ENCODE data around the gene ZNF555. TPM values are rescaled to one million over a fixed set of nuclear protein-coding genes. Genes with fewer than 3 reads are reported as not detected.

ZNF555 gene
- 1.8 to 2.8 TPM (median 2.4 TPM) in 5 replicates for total RNA-seq (2022; extraction: Qiagen RNA extraction)

DNA sequence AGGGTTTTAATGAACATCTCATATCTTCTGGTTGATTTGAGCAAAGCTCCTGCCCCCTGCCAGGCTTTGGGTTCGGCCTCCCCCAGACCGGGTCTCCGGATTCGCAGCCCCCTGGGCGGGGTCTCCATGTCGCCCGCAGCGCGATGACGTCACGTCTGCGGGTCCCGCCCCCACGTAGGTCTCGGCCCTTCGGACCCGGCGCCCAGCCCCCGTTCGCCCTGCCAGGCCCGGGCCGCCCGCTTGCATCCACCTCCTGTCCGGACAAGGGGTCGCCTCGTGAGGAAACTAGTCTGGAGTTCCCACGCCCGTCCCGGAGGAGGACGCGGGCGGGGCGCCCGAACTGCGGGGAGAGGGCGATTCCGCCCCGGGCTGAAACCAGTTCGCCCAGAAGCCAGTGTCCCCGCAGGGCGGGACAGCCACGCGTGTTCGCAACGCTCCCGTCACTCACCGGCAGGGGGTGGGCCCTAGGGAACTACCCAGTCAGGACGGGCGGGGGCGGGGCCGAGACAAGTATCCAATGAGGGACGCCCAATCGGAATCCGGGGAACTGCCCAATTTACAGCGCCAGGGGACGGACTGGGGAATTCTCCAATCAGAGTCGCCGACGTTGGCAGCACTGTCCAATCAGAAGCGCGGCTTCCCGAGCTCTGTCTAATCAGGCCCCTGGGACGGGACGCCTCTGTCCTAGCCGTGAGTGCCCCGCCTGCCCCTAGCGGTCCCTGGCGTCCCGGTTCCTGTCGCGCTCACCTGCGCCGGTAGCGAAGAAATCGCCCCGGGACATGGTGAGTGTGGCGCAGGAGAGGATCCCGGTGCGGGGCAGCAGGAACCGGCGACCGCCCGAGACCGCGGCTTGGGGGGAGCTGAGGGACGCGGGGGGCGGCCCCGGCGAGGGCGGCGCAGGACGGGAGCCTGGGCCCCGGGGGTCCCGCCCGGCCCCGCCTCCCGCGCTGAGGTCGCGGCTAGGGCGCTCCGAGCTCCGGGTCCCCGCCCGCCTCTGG, at the start of gene ZNF555:
Gene ZNF555, plus strand, starts transcription at position 682 of the 998 bp plus-strand sequence. Its CDS starts 98 bp downstream, at position 780.

DNA sequence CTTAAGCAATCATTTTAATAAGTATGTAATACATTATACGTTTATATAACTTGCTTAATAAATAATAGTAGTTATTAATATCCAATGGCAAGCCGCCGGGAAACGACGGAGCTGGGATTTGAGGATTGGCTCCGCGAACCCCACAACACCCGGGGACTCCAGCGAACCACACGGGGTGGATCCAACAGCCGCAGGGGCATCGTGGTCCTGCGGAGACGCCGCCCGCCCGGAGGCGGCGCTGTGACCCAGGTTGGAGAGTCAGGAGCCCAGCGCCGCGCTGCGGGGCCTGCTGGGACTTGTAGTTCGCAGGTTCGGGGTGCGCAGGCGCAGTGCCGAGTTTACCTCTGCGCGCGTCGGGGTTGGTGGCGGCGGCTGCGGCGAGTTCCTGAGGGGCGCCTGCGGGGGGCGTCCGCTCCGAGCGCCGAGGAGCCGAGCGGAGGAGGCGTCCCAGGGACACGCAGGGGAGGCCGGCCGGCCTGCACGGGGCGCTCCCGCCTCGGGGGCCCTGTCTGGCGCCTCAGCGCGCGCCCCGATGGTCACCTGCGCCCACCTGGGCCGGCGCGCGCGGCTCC, 21.6 kb upstream of the ZNF555 start, which contains the start of gene ZNF554:
Gene ZNF554, plus strand, starts transcription at position 329 of the 572 bp plus-strand sequence. Its CDS starts 204 bp downstream, at position 533.

GRCh38 chr19:2867025-2867991, 26.0 kb downstream of the ZNF555 start, which contains the start of gene ZNF556:
Gene ZNF556 (plus strand): TSS chr19:2867335. CDS start chr19:2867422, 87 bp downstream.

DNA sequence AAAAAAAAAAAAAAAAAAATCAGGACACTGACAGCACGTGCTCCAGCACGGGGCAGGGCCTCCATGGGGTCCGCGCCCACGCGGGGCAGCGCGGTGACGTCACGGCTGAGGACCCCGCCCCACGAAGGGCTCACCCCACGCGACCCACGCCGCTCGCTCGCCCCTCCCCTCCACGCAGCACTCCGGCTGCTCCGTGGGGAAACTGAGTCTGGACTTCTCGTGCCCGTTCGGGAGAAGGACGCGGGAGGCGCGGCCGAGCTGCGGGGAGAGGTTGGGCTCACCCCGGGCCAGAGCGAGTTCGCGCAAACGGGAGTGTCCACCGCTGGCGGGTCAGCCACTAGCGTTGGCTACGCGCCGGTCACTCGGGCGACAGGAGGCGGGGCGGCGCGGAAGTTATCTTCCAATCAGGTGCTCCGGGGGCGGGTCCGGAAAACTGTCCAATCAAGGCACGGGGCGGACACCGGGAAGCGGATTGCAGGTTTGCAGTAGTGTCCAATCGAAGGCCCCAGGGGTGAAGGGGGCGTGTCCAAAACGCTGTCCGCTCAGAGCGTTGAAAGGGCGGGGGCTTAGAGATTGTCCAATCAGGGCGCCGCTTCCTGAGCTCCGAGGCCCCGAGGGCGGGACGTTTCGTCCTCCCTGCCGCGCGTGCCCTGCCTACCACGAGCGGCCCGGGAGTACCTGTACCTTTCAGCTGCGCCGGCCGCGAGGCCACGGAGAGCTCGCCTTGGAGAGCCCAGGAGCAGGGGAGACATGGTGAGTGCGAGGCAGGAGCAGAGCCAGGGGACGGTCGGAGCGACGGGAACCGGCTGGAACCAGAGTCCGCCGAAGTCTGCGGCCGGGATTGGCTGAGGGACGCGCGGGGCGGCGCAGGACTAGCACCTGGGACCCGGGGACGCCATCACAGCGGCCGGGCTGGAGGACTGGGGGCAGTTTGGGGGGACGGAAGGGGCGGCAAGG, 59.3 kb downstream of the ZNF555 start, which contains the start of gene ZNF57:
Gene ZNF57, plus strand, starts transcription at position 633 of the 957 bp plus-strand sequence. Its CDS starts 118 bp downstream, at position 751.

Other genes starting within 250 kb of the ZNF555 start
- gene GNG7, start 138.8 kb upstream of the ZNF555 start, total RNA-seq (2022; extraction: Qiagen RNA extraction), result 0.03 to 0.08 TPM (median 0.06 TPM) in 5 replicates
- gene DIRAS1, start 120.1 kb upstream of the ZNF555 start, total RNA-seq (2022; extraction: Qiagen RNA extraction), result 3.2 to 4.0 TPM (median 3.9 TPM) in 5 replicates
- 22.1 to 30.9 TPM (median 28.2 TPM) in 5 replicates for gene SLC39A3, start 101.5 kb upstream of the ZNF555 start, total RNA-seq (2022; extraction: Qiagen RNA extraction)
- 55.3 to 78.0 TPM (median 68.4 TPM) in 5 replicates for gene SGTA, start 58.2 kb upstream of the ZNF555 start, total RNA-seq (2022; extraction: Qiagen RNA extraction)
- 83.4 to 100 TPM (median 97.1 TPM) in 5 replicates for gene THOP1, start 56.0 kb upstream of the ZNF555 start, total RNA-seq (2022; extraction: Qiagen RNA extraction)
- gene ZNF554, start 21.6 kb upstream of the ZNF555 start, total RNA-seq (2022; extraction: Qiagen RNA extraction), result 0.77 to 1.1 TPM (median 0.91 TPM) in 5 replicates
- 0.02 to 0.07 TPM (median 0.05 TPM) in 5 replicates for gene ZNF556, start 25.9 kb downstream of the ZNF555 start, total RNA-seq (2022; extraction: Qiagen RNA extraction)
- 3.7 to 5.4 TPM (median 4.1 TPM) in 5 replicates for gene ZNF57, start 59.5 kb downstream of the ZNF555 start, total RNA-seq (2022; extraction: Qiagen RNA extraction)
- gene ZNF77, start 103.5 kb downstream of the ZNF555 start, total RNA-seq (2022; extraction: Qiagen RNA extraction), result 1.4 to 2.0 TPM (median 1.6 TPM) in 5 replicates
- gene TLE6, start 136.1 kb downstream of the ZNF555 start, total RNA-seq (2022; extraction: Qiagen RNA extraction), result 4.7 to 6.8 TPM (median 5.3 TPM) in 5 replicates
- 2.5 to 3.8 TPM (median 3.0 TPM) in 5 replicates for gene TLE2, start 187.8 kb downstream of the ZNF555 start, total RNA-seq (2022; extraction: Qiagen RNA extraction)
- 194 to 285 TPM (median 274 TPM) in 5 replicates for gene TLE5, start 221.0 kb downstream of the ZNF555 start, total RNA-seq (2022; extraction: Qiagen RNA extraction)

Data from A549 treated with AZD2906 at 1 μM for 4 hours (cell line).